GM18909 (cell line): ENCODE measurements around the gene ANKS4B.
"Not testable (repeated sequence)": the region's sequence is repeated elsewhere in the genome, so short reads cannot be mapped to it uniquely, and the experiment has no call there.

Source experiments
- ATAC-seq: cut with Tn5 transposase; IDR thresholded peaks from one replicate; pipeline ENCODE4 v1.9.1; 2021; ENCODE audit warnings: mild to moderate bottlenecking; ENCODE audit not compliant: unreplicated experiment, poor library complexity

The ANKS4B gene

GRCh38 chr16:21217121-21217520, 16.4 kb upstream of the ANKS4B start:
- ATAC-seq = no peak

DNA sequence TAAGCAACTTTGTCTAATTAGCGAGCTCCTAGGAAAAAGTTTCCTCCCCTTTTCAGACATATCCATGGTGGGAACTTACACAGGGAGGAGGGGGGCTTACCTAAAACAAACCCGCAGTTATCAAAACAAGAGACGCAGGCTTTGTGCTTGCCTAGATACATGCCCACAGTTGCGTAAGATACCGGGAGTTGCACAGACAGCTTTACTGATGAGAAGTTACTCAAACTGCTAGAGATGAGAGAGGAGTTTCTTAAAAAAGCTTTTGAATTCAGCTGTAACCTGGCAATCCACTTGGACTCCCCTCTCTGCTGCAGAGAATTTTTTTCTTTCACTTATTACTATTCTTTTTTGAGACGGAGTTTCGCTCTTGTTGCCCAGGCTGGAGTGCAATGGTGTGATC, 15.3 kb upstream of the ANKS4B start:
- no peak for ATAC-seq

GRCh38 chr16:21219551-21219950, 13.9 kb upstream of the ANKS4B start:
- ATAC-seq = no peak

DNA sequence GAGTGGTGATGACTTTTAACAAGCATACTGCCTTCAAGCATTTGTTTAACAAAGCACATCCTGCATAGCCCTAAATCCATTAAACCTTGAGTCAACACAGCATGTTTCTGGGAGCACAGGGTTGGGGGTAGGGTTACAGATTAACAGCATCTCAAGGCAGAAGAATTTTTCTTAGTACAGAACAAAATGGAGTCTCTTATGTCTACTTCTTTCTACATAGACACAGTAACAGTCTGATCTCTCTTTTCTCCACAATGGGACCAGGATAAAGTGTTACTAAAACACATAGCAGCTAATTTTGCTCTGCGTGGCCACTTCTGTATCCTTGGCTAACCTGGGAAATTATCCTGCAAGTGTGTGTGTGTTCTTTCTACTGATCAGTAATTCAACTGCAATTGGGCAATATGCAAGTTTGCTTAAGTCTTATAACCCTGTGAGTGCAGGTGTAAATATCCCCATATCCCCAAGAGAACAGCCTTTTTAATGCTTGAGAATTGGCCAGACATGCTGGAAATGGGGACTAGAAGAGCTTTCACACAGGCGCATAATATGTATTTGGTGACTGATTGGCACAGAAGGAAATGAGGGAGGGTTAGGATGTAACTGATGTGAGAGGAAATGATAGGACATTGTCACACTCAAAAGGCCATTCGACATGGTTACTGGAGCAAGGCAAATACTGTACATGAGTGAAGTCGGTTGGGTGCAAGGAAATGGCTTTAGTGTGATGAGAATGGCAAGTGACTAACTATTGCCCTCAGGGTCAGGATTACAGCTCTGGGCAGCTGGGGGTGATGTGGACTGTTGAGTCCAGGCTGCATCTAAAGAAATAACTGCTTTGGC, 10.8 kb upstream of the ANKS4B start:
- ATAC-seq = no peak

- ATAC-seq = no peak
These were observed 9.7 kb upstream of the ANKS4B start for GRCh38 chr16:21223787-21224186.

DNA sequence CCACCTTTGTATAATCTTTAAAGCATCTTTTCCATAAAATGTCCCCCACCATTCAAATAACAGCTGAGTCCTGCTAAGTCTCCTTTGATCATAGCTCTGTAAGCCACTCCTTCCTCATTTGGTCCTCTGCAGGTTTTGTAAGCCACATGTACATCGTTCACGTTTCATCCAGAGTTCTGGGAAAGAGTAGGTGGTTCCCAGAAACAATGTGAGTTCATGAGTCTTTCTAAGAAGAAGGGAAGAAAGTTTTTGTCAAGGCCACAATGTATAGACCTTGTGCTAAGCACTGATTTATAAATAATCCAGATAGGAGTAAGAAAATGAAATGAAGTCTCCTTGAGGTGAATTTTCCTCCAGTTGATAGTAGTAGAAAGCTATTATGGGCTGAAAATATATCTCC, 8.7 kb upstream of the ANKS4B start:
- no peak for ATAC-seq

- ATAC-seq = no peak
These were observed 6.8 kb upstream of the ANKS4B start for GRCh38 chr16:21226749-21227148.

DNA sequence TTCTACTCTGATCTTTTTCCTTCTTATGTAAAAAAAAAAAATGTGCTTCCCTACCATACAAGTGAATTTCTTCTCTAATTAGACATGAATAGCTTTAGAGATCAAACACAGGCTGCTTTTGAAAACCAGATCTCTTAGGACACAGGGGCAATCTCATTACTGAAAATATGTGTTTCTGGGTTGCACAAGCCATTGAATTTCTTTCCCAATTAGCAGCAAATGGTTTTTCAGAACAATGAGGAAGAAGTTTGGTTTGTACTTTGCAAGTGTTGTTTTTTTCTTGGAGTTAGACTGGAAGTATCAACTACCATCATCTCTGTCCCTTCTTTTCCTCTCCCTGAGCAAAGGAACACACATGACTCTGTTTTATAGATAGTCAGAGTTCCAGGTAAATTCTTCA, 5.6 kb upstream of the ANKS4B start:
- ATAC-seq = no peak

DNA sequence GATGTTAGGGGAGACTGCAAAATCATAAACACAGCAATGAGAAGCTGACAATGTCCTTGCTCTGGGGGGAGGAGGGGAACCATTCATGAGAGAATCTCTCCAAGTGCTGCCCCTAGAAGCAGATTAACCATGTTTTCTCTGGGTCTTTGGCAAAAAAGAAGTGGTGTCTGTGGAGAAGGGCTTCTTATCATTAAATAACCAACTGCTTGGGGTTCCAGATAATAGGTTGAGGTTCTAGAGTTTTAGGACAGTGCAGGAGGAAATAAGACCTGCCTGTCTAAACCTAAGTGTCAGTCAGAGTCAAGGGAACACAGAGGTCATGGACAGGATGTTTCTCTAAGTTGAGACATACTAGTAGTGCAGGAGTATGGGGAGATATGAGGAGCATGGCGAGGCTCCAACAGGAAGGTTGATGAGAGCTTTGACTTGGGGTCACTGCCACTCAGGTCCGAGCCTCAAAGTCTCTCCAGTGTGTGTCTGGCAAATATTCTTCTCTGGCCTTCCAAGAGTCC, 5.1 kb upstream of the ANKS4B start:
- ATAC-seq = no peak

DNA sequence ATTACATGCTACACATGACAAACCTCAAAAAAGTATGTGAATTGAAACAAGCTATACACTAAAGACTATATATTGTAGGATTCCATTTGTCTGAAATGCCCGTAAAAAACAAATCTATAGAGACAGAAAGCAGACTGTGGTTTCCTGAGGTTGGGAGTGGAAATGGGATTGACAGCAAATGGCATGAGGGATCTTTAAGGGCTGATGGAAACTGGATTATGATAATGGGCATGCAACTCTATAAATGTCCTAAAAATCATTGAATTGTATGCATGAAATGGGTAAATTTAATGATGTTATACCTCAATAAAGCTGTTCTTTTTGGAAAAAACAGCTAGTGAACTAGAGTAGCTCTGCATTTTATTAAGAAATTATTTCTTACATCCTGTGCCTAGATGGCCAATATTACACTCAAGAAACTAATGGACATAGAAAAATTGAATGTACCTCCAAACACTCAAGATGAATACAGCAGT, 416 bp upstream of the ANKS4B start:
- ATAC-seq = no peak

DNA sequence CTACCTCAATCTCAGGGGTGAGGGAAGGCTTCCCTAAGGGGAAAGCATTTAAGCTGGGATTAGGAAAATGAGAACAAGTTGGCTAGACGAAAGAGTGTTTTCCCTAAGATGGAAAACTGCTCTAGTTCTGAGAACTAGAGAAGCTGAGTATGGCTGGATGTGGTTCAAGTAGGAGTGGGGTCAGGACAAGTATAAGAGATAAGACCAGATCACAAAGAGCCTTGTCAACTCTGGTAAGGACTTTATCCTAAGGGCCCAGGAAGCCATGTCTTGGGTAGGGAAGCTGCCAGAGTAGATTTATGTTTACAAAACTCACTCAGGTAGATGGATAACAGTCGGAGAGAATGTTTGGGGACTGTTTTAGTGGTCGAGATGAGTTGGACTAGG, 1.7 kb downstream of the ANKS4B start:
- ATAC-seq = no peak

DNA sequence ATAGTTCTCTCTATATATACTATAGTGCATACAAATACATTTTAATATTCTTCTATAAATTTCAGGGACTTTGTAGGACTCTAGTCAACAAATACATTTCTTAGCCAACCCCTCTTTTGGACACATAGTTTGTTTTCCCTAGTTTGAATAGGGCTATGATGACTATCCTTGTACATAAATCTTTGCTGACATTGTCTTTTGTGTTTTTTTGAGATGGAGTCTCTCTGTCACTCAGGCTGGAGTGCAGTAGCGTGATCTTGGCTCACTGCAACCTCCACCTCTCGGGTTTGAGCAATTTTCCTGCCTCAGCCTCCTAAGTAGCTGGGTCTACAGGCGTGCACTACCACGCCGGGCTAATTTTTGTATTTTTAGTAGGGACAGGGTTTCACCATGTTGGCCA, 3.3 kb downstream of the ANKS4B start:
- no peak for ATAC-seq

- ATAC-seq = no peak
These were observed 6.1 kb downstream of the ANKS4B start for GRCh38 chr16:21239646-21240045.

- no peak for ATAC-seq
These were observed 9.3 kb downstream of the ANKS4B start for GRCh38 chr16:21242756-21243155.

DNA sequence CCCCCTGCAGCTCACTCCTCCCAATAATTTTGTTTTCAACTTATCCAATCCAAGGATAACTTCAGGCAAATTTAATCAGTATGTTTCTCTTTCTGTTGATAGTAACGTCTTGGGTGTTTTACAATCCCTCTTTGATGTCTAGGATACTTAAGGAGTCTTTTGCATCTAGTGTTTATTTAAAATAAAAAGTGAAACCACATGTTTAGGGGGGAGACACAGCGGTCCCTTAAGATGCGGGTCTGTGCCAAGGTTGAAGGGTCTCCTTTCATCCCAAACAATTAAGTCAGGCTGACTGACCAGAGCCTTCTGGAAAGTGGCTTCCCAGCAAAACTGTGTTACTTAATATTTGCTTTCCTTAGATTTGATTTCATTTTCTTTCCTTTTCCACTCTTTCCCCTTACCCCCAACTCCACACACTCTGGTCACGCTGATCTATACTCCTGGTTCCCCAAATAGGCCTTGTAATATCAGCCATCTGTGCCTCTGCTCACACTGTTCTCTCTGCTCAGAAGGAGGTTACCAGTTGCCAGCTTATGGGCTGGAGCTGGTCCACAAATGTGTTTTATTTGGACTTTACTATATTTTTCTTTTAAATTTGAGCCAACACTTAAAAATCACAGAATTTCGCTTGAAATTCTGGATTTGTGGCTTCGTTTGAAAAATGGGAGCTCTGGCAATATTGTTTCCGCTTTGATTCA, 11.2 kb downstream of the ANKS4B start:
- ATAC-seq = no peak

- not testable (repeated sequence) for ATAC-seq
These were observed 14.7 kb downstream of the ANKS4B start for GRCh38 chr16:21248179-21248578.

DNA sequence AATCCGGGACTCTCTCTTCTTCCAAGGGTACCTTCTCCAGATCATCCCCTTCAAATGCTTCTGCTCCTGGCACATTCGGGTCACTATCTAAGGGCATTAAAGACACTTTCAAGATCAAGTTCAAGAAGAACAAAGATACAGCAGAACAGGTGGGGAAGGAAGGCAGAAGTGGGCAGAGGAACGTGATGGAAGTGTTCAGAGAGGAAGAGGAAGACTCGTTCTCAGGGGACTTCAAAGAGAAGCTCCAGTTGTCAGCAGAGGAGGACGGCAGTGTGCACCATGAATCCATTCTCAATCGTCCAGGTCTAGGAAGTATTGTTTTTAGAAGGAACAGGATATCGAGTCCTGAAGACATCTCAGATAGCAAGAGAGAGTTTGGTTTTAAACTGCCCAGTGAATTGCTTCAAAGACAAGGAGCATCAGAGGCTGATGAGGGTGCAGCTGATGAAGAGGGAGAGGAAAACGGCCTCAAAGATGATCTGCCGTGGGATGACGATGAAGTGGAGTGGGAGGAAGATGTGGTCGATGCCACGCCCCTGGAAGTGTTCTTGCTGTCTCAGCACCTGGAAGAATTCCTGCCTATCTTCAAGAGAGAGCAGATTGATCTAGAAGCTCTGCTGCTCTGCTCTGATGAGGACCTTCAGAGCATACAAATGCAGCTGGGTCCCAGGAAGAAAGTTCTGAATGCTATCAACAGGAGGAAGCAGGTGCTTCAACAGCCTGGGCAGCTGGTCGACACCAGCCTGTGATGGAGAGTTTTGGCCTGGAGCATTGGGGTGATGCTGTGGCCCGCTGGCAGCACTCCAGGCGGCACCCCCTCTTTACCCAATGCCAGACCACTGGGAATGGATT, 16.8 kb downstream of the ANKS4B start:
- no peak for ATAC-seq

DNA sequence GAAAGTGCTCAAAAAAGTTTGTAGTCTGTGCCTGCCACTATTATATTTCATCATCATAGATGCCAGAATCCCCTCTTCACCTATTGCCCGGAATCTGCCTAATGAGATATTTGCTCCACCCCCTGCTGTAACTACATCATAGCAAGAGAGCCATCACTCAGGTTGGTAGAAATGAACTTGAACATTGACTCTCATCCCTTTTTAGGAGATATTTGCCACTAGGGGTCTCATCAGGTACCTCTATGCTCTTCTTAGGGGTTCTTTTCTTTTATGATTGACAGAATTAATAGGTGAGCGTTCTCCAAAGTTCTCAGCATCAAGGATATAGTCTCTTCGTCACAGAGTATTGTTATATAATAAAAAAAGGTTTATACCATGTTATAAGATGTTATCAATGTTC, 20.0 kb downstream of the ANKS4B start:
- ATAC-seq = no peak

- no peak for ATAC-seq
These were observed 23.1 kb downstream of the ANKS4B start for GRCh38 chr16:21256636-21257035.

DNA sequence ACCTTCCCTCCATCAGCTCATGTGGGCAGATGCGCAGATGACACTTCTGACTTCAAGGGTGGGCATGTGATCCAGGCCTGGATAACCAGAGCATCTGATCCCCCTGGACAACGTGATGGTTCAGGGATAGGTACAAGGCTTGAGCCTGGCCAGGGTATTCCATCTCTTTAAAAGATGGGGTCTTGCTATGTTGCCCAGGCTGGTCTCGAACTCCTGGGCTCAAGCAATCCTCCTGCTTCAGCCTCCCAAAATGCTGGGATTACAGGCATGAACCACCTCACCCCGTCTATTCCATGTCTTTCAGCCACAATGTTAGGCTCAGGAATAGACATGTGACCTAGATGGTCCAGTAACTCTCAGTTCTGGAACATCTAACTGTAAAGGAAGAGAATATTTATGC, 23.8 kb downstream of the ANKS4B start:
- ATAC-seq = no peak
